HG03060 (cell line): ENCODE data around the gene SETD7.
"Not testable (repeated sequence)": the region's sequence is repeated elsewhere in the genome, so short reads cannot be mapped to it uniquely, and the experiment has no call there.

Experiments
- ATAC-seq: cut with Tn5 transposase; IDR thresholded peaks from one replicate; pipeline ENCODE4 v1.9.1; 2021; ENCODE audit warnings: low read depth, moderate number of reproducible peaks; ENCODE audit not compliant: unreplicated experiment

SETD7 gene

DNA sequence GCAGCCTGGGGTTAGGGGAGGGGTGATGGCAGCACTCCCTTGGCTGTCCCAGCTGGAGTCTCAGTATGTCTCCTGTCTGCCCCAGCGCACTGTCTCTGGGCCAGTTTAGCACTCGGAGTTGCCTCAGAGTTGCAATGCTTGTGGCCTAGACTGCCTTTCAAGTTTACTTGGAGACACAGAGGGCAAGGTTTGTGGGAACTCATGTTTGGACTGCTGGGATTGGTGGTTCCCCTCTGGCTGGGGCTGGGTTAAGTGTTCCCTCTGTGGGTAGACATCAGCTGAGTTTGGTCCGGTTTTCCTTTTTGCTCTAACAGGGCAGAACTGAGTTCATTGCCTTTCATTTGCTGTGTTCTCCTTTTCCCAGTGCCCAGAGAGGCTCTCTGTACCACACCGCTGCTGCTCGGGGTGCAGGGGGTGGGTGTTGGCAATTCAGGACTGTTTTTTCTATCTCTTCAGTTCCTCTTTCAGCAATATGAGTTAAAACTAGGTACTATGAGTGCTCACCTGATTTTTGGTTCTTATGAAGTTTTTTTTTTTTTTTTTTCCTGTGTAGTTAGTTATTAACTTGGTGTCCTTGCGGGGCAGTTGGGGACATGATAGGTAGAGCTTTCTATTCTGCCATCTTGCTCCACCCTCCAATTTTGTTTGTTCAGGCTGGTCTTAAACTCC is 84.9 kb downstream of the SETD7 start:
- ATAC-seq, result no peak

GRCh38 chr4:139470295-139470694 is 85.7 kb downstream of the SETD7 start:
- ATAC-seq, result no peak

DNA sequence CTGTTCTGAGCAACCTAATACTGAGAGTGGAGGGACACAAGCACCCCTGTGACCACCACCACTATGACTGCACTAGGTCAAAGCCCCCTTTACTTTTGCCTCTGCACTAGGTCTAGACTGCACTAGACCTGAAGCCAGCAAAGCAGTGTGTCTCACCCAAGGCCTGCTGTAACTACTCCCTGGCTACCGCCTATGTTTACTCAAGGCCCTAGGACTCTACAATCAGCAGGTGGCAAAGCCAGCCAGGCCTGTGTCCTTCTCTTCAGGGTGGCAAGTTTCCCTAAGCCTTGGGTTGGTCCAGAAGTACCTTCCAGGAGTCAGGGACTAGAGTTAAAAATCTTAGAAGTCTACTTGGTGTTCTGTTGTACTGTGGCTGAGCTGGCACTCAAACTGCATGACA is 86.2 kb downstream of the SETD7 start:
- no peak for ATAC-seq

GRCh38 chr4:139469216-139469615 is 86.8 kb downstream of the SETD7 start:
- ATAC-seq, result no peak

- ATAC-seq, result not testable (repeated sequence)
These were observed 87.3 kb downstream of the SETD7 start for GRCh38 chr4:139468756-139469155.

DNA sequence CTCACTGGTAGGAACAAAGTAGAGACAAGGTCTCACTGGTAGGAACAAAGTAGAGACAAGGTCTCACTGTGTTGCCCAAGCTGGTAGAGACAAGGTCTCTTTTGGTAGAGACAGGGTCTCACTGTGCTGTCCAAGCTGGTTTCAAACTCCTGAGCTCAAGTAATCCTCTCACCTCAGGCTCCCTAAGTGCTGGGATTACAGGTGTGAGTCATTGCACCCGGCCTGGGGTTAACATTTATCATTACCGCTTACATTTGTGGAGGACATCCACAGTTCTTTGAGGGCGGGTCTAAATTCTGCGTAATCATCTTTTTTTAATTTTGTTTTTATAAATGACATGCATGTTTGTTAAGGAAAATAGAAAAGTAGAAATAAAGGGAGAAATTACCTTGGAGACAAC is 90.1 kb downstream of the SETD7 start:
- ATAC-seq, result no peak

DNA sequence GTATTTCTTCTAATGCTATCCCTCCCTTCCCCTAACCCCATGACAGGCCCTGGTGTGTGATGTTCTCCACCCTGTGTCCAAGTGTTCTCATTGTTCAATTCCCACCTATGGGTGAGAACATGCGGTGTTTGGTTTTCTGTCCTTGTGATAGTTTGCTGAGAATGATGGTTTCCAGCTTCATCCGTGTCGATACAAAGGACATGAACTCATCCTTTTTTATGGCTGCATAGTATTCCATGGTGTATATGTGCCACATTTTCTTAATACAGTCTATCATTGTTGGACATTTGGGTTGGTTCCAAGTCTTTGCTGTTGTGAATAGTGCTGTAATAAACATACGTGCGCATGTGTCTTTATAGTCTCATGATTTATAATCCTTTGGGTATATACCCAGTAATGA is 91.5 kb downstream of the SETD7 start:
- not testable (repeated sequence) for ATAC-seq

DNA sequence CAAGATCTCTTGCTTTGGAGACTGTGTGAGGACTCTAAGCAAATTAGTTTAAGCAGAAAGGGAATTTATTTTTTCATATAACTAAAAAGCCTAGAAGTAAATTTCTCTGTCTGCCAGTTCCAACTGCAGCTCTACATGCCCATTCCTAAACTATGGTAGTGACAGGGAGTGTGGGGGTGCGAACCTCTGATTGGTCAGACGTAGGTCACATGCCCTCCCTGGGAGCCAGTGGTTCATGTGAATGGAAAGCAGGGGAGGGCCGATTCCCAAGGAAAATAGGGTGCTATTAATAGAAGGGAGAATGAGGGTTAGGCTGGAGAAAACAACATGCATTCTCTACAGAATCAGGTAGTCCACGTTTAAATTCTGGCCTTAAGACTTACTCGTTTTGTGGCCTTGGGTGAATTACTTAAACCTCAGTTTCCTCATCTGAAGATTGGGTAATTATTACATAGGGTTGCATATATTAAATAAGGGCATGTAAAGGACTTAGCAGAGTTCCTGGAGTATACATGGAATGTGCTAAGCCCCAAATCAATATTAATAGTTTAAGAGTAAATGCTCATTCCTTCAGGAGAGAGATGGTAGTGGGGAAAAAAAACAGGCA is 94.9 kb downstream of the SETD7 start:
- no peak for ATAC-seq

GRCh38 chr4:139460565-139460964 is 95.5 kb downstream of the SETD7 start:
- no peak for ATAC-seq

DNA sequence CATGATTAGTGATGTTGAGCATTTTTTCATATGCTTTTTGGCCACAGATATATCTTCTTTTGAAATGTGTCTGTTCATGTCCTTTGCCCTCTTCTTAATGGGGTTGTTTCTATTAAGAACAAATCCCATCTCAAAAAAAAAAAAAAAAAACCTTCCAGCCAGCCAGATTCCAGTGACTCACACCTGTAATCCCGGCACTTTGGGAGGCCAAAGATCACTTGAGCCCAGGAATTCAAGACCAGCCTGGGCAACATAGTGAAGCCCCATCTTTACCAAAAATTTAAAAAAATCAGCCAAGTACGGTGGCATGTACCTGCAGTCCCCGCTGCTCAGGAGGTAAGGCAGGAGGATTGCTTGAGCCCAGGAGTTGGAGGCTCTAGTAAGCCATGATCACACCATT is 97.0 kb downstream of the SETD7 start:
- ATAC-seq, result no peak

DNA sequence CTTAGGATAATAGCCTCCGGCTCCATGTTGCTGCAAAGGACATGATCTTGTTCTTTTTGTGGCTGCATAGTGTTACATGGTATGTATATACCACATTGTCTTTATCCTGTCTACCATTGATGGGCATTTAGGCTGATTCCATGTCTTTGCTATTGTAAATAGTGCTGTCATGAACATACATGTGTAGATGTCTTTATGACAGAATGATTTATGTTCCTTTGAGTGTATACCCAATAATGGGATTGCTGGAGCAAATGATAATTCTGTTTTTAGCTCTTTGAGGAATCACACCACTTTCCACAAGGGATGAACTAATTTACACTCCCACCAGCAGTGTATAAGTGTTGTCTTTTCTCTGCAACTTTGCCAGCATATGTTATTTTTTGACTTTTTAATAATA is 97.5 kb downstream of the SETD7 start:
- ATAC-seq, result no peak

- ATAC-seq, result no peak
These were observed 98.7 kb downstream of the SETD7 start for GRCh38 chr4:139457318-139457717.

- no peak for ATAC-seq
These were observed 100.9 kb downstream of the SETD7 start for GRCh38 chr4:139455126-139455538.

GRCh38 chr4:139454111-139455045 is 101.6 kb downstream of the SETD7 start, which contains the start of gene RAB33B:
TSS of gene RAB33B (plus strand) at chr4:139454121. CDS start at chr4:139454196, 75 bp downstream.
- ATAC-seq, result peak; percentile 0

- peak; percentile 78 for ATAC-seq
These were observed 102.5 kb downstream of the SETD7 start for GRCh38 chr4:139453371-139454110.

- ATAC-seq, result peak; percentile 45
These were observed 103.0 kb downstream of the SETD7 start for GRCh38 chr4:139453041-139453370.

- no peak for ATAC-seq
These were observed 104.0 kb downstream of the SETD7 start for GRCh38 chr4:139451997-139452396.

DNA sequence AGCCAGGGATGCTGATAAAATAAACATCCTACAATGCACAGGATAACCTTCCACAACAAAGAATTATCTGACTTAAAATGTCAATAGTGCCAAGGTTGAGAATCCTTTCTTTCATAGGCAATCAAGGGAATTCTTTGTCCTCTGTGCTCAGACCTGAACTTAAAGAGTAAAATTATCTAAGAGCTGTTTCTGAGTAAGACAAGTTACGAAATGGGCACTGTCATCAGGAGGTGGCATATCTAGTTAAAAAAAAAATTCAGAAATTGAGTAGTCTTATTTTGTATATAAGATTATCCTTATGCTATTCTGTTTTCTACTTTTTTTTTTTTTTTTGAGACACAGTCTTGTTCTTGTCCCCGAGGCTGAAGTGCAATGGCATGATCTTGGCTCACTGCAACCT is 105.4 kb downstream of the SETD7 start:
- ATAC-seq, result no peak

GRCh38 chr4:139447078-139447477 is 108.9 kb downstream of the SETD7 start:
- not testable (repeated sequence) for ATAC-seq
